Activated CD8-positive, alpha-beta memory T cell treated with anti-CD3 and anti-CD28 coated beads, Interleukin-2, amount 50 U/mL, for 24 hours (primary cell): Measurements from ENCODE around the gene SPRR2A.
"Not testable (repeated sequence)": the region's sequence is repeated elsewhere in the genome, so short reads cannot be mapped to it uniquely, and the experiment has no call there.

Experiments
- DNase-seq: peaks from one replicate; pipeline ENCODE4 v3.0.0-alpha.2; 2020; ENCODE audit errors: extremely low read depth

The SPRR2A gene

GRCh38 chr1:153025797-153026196, 31.5 kb downstream of the SPRR2A start:
- DNase-seq: no peak

GRCh38 chr1:153024413-153024812, 32.9 kb downstream of the SPRR2A start:
- no peak for DNase-seq

GRCh38 chr1:153023109-153023508, 34.2 kb downstream of the SPRR2A start:
- DNase-seq: no peak

GRCh38 chr1:153022340-153022739, 35.0 kb downstream of the SPRR2A start:
- DNase-seq: not testable (repeated sequence)

- DNase-seq: not testable (repeated sequence)
Observed at GRCh38 chr1:153021829-153022228, 35.5 kb downstream of the SPRR2A start.

- not testable (repeated sequence) for DNase-seq
Observed at GRCh38 chr1:153011235-153011758, 46.0 kb downstream of the SPRR2A start.
